HG03354 (cell line): ENCODE measurements around the gene TTC21B.

Source experiments
- ATAC-seq: cut with Tn5 transposase; IDR thresholded peaks from one replicate; pipeline ENCODE4 v1.9.1; 2021; ENCODE audit warnings: mild to moderate bottlenecking; ENCODE audit not compliant: unreplicated experiment, poor library complexity, severe bottlenecking

TTC21B gene

DNA sequence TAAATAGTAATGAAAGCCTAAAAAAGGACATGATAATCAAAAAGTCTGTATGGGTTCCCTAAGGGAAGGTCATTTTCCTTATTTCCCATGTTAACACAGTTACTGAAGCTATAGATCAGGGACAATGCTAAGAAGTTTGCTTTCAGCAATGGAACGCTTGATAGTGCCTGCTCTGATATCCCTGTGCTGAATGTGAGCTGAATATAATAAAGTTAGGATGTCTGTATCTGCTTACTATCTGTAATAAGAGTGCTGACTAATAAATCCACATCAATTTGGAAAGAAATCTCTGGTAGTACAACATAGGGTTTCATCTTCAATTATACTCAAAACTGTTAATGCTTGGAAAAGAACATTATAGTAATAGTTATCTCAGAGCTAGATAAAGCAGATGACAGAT, 25.8 kb downstream of the TTC21B start:
- ATAC-seq: no peak

DNA sequence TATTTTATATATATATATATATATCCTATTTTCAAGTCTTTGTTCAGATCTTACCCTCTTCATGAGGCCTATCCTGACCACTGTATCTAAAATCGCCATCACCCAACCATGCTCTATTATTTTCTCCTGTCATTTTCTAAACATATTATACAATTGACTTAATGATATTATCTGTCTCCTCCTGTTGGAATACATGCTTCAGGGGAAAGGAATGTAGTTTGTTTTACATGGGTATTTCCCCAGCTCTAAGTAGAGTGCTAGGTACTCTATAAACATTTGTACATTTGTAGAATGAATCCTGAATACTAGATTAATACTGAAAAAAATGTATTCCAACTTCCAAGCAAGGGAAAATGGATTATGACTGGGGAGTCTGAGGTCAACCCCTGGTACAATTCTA, 26.2 kb downstream of the TTC21B start:
- no peak for ATAC-seq

DNA sequence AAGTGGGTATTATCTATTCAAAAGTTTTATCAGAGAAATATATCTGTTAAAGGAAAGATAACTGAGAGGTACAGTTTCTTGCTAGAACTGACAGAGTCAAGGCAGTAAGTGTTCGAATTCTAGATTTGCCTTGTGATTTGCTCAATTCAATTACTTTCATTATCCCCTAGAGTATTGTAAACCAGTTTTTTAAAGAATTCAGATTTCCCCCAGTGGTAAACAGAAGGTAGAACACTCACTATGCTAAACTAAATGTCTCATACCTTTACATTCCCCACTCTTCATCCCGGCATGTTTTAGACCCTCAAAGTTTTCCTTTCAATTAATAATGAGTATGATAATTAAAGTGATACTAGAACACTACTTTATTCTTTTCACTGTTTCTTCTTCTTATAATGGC, 28.6 kb downstream of the TTC21B start:
- ATAC-seq: peak; percentile 76

DNA sequence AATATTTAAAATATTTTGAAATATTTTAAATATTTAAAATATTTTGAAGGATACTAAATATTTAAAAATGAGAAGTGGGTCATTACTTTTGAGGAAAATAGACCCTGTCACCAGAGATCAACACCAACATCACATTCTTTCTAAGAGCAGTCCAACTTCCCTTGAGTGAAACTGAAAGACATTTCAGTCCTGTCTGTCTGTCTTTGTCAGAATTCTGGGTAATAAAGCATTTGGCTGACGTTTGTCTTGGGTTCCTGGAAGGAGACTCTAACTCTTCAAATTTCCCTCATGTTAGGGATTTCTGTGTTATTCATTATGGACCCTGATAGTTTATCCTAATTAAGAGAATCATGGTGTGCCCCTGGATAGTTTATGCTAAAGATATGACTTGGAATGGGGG, 32.8 kb downstream of the TTC21B start:
- ATAC-seq: no peak

DNA sequence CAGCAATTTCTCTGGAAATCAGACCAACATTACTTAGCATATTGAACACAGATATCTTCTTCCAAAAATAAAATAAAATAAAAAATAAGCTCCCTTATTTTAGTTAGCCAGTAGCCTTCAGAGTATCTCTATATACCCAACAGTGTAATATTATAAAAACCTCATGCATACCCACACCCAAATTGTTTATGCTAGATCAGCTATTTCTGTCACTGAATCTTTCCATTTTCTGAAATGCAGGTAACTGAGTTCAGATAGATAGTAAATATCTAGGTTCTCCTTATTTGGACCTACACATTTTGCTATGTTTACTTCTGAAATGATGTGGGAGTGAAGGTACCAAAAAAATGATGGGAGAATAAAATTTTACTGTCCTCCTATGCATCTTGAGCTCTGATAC, 39.9 kb downstream of the TTC21B start:
- ATAC-seq: no peak

DNA sequence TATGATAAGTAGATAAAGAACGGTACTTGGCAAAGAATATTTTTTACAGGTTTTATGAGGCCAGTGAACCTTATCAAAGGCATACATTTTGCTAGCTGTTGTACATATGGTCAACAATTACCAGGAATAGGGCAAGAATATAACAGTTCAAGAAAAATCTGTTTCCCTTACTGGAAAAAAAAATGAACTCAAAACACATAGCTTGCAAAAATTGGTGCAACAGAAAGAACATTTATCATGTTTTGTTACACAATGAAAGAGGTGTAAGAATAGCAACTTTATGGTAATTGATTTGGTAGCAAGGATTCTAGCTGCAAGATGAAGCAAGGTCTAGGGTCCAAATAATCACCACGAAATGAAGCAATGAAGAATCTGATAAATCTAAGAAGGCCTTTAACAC, 41.6 kb downstream of the TTC21B start:
- ATAC-seq: no peak

DNA sequence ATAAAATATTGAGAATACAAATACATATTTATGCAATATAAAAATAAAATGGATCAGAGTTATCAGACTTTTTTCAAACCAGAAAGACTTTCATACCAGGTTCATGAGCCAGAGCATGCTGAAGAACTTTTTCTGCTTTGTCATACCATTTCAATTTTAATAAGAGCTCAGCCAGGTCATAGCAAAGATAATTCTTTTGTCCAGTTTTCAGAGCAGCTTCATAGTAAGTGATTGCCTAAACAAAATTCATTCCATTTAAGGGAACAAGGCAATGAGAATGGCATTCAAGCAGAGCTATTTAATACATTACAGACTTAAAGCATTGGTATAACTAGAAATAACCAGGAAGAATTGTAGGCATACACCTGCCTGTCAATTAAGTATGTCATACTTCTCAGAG, 42.3 kb downstream of the TTC21B start:
- ATAC-seq: no peak

DNA sequence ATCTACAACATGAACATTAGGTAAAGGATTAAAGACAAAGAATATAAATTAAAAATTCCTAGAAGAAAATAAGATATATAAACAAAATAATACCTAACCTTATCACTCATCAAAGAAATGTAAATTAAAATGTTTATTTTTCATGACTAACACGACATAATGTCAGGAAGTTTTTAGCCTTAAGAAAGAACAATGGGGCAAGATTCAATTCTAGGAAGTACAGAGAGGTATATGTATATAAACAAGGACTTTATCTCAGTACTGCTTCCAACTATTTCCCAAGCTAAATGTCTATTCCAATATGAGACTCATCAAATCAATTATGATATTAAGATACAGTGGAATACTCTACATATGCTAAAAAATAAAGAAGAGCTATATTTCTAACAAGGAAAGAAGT, 44.1 kb downstream of the TTC21B start:
- no peak for ATAC-seq

DNA sequence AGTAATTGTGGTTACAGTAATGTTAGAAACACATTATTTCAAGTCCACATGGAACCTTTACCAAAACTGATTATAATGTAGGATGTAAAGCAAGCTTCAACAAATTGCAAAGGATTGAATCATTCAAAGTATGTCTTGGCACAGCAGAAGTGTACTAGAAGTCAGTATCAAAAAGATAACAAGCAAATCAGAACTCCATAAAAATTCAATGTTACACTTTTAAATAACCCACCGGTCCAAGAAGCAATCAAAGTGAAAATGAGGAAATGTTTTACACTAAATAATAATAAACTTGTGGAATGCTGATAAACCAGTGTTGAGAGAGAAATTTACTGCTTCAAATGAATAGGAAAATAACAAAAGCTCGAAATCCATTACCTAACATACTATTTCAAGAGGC, 47.7 kb downstream of the TTC21B start:
- ATAC-seq: no peak

DNA sequence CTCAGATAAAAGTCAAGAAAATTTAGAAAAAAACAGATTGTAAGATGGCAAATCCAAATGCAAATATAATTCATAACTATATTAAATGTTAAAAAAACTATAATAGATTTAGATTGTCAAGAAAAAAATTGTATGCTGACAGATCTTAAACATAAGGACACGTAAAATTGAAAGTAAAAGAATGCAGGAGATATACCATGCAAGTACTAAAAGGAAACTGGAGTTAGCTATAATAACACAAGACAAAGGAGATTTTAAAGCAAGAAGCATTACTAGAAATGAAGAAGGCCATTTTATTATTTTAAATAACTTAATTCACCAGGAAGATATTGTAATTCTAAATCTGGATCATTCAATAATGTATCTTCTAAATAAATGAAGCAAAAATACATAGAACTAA, 48.3 kb downstream of the TTC21B start:
- no peak for ATAC-seq

DNA sequence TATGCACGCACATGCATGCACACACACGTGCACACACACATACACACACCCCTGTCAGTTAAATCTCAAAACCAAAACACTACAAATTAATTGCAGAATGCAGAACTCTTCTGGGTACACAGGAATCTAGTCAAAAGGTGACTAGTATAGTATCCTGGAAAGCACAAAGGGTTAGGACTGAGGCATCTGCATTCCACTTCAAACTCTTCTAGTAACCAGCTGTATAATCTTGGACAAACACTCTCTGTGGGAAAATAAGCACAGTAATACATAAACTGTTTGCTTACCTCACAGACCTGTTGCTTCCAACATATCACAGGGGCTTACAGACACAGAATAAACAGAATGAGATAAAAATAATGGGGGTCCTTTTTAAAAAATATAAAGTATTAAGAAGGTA, 49.1 kb downstream of the TTC21B start:
- no peak for ATAC-seq

DNA sequence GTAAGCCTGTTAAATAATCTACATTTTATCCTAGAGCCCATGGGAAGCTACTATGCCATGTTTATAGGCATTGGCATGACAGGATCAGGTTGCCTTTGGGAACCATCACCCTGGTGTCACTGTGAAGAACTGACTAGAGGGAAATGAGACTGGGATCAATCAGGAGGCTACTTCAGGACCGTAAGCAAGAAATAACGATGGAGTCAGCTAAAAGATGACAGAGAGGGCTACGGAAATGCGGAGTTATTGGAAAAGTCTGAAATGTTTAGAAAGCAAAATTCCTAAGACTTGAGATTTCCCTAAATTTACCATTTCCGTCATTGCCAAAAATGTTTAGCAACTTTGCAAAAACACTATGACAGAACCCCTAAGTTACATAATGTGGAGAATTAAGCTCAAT, 50.2 kb downstream of the TTC21B start:
- ATAC-seq: no peak

DNA sequence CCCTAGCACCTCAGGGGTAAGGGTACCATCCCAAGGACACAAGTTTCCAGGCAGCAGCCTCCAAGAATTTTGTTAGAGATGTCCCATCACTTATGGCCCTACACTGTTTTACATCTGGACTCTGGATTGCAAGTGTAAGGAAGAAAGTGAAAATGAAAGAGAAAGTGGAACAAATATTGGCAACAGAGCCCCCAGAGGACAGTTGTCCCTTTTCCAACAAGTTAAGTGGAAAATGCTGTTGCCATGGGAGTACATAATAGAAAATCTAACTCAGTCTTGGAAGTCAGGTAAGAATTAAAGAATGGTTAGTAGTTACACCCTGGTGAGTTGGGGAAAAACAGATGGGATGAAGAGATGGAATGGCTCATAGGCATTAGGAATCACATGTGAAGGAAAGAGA, 50.6 kb downstream of the TTC21B start:
- ATAC-seq: peak; percentile 62

DNA sequence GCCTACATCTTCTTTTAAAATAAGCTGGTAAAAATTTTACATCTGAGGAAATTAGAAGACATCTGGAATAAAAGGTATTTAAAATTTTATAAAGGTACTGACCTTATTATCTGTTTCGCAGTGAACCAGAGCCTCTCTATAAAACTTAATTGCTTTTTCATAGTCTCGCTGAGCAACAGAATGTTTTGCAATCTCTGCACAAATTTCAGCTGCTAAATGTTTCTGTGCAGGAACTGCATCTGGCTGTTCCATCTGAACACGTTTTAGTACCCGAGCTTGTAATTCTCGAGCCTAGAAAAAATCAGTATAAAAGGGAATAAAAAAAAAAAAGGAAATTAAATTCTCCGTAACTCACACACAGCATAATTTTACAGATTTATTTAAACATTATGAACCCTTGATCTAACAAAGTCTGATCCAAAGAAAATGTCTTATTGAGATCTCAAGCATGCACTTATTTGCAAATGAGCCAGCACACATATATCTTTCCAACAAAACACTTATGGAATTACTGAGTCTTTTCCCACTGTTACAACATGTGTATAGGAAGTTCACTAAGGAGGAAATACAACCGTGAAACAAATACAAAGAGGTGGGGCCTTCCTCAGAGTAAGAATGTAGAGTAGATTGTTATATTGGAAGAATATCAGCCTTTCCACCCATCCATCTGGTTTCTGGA, 51.8 kb downstream of the TTC21B start:
- ATAC-seq: no peak

DNA sequence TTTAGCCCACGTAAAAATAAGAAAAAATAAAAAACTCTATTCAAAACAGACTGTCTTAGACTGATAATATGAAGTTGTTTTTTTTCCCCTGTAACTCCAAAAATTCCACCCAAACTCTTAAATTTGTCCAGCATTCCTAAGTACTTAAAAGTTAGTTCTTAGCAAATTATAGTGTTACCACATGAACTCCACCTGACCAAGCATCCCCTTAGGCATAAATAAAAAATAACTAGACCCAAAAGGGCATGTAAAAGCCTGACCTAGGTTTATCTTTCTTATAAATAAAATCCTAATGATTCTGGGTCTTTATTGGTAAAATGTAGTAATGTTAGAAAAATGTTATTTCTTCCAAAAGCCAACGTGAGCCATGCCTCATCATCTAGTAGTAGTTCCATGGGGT, 54.3 kb downstream of the TTC21B start:
- ATAC-seq: no peak

DNA sequence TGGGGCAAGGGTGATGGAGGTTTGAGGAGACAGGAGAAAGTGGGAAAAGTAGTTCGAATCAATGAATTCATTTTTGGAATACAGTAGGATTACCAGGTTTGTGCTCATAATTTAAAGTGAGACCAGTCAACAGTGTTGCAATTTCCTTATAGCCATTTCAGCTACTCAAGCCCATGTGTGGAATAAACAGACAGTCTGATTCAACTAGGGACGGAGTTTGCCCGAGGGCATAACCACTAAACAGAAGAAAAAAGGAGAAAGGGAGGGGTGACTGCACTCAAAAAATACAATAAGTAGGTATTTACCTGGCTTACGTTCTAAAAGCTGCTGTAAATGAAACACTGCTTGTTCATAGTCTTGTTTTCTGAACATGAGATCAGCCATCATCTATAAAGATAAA, 55.2 kb downstream of the TTC21B start:
- ATAC-seq: no peak

DNA sequence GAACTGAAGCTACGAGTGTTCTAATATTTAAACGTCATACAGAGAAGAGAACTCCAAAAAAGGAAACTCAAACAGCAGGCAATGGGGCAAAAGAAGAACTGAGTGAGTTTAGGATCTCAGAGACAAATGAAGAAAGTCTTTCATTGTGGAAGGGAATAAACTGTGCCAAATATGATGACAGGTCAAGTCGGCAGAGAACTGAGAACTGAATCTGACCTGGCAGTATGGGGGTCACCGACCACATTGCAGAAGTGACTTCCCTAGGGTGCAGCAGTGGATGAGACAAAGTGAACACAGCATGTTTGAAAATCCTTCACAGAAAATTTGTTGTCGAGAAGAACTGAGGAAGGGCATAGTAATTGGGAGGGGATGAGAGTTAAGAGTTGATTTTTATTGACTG, 55.9 kb downstream of the TTC21B start:
- peak; percentile 62 for ATAC-seq

DNA sequence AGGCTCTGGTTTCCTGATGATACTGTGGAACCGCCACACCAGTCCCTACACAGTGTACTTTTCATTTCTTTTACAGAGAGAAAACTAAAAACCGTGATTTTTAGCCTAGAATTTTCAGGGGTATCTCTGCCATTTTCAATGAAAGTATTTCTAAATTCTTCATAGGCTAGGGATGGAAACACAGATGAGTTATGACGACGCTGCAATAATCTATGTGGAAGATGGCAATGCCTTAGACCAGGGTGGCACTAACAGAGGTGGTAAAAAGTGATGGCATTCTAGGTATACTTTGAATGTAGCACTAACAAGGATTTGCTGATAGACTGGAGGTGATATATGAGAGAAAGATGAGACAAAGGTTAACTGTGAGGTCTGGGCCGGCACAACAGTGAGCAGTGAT, 56.5 kb downstream of the TTC21B start:
- ATAC-seq: no peak

DNA sequence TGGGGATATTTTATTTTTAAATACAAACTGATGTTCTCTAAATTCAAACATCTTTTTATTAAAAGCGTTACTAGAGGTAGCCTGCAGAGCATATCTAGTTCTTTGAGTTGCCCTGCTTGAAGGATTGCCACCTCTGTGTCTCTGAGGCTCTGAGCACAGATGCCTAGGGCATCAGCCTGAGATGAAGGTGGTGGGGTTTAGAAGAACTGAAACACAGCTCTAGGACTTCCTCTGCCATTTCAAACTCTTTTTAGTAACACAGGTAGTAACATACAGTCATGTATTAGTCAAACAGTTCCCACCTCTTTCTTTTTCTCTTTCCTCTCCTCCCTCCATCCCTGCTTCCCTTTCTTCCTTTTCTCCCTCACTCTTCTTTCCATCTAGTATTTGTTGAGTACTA, 57.6 kb downstream of the TTC21B start:
- peak; percentile 98 for ATAC-seq

DNA sequence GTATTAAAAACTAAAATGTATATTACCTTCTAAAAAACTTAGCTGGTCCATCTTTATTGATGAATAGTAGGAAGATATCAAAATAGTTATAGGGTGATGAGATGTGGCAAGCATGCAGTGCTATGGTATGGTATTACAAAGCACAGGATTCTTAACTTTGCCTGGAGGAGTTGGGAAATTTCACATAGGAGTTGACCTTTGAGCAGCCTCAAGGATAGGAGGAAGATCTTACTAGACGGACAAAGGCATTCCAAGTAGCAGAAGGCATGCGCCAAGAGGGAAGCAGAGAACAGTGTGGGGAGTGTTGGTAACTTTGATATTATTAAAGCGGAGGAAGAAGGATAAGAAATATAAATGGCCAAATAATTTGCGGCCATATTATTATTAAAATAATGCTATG, 60.0 kb downstream of the TTC21B start:
- no peak for ATAC-seq

DNA sequence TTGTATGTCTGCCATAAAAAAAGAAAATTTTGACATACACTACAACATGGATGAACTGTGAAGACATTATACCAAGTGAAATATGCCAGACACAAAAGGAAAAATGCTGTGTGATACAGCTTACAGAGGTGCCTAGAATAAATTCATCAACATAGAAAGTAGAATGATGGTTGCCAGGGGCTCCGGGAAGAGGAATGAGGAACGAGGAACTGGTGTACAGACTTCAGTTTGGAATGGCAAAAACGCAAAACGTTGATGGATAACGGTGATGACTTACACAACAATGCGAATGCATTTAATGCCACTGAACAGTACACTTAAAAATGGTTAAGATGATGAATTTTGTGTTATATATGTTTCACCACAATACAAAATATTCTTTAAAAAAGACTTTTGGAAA, 61.0 kb downstream of the TTC21B start:
- ATAC-seq: no peak

DNA sequence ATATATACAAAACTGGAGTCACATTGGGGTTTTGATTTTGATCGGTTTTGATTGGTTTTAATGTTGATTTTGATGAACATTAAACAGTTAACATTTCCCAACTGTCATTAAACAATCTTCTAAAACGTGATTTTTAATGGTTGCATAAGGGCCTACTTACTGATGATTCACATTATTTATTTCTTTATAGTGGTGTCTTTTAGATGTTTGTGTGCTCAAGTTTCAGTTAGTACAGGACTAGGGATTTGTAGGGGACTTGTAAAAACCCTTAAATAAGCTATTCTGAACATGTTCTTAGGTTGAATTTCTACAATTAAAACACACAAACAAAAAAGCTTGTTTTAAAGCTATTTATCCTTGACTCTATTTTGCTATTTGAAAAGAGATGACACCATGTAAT, 61.6 kb downstream of the TTC21B start:
- ATAC-seq: no peak
